Hindlimb muscle (tissue), 1 donor: ENCODE results near the gene C2orf92. TPM values are rescaled to one million over a fixed set of nuclear protein-coding genes. Genes with fewer than 3 reads are reported as not detected.
A peak's percentile ranks its signal among the peaks of the same experiment; 100 is the strongest.
"Not testable (repeated sequence)": the region's sequence is repeated elsewhere in the genome, so short reads cannot be mapped to it uniquely, and the experiment has no call there.

Experiments used
- DNase-seq: peaks from one replicate; pipeline ENCODE4 v3.0.0-alpha.2; 2013
- polyA plus RNA-seq: library from polyadenylated mRNA; unstranded; fragments of 120-200 nt; gene quantifications from one replicate; pipeline ENCODE4 v1.2.1, GENCODE V29; 2013; ENCODE audit not compliant: insufficient read length

The C2orf92 gene
- polyA plus RNA-seq, 1 donor = 20.0 TPM

GRCh38 chr2:97660044-97660774 lies 9.3 kb upstream of the C2orf92 start:
- no peak for DNase-seq

GRCh38 chr2:97660775-97661389 lies 8.6 kb upstream of the C2orf92 start:
- no peak for DNase-seq

- DNase-seq = no peak
Observed at GRCh38 chr2:97661927-97662326, 7.6 kb upstream of the C2orf92 start.

- DNase-seq = no peak
Observed at GRCh38 chr2:97662386-97662894, 7.1 kb upstream of the C2orf92 start.

GRCh38 chr2:97662895-97663625 lies 6.5 kb upstream of the C2orf92 start:
- peak; percentile 83 for DNase-seq

- DNase-seq = no peak
Observed at GRCh38 chr2:97663626-97663961, 5.9 kb upstream of the C2orf92 start.

GRCh38 chr2:97663962-97664635 lies 5.4 kb upstream of the C2orf92 start, which contains the start of gene ACTR1B:
ACTR1B (minus strand) TSS chr2:97664044; CDS start chr2:97663890, 154 bp downstream.
- DNase-seq = peak; percentile 97

- DNase-seq = no peak
Observed at GRCh38 chr2:97664636-97664970, 4.9 kb upstream of the C2orf92 start.

- DNase-seq = no peak
Observed at GRCh38 chr2:97670471-97670870, 958 bp downstream of the C2orf92 start.

GRCh38 chr2:97671526-97671925 lies 2.0 kb downstream of the C2orf92 start:
- no peak for DNase-seq

- DNase-seq = not testable (repeated sequence)
Observed at GRCh38 chr2:97672606-97673140, 3.2 kb downstream of the C2orf92 start.

- DNase-seq = no peak
Observed at GRCh38 chr2:97673182-97673914, 3.8 kb downstream of the C2orf92 start.

- DNase-seq = no peak
Observed at GRCh38 chr2:97673915-97674283, 4.4 kb downstream of the C2orf92 start.

- no peak for DNase-seq
Observed at GRCh38 chr2:97675430-97676113, 6.1 kb downstream of the C2orf92 start.

- no peak for DNase-seq
Observed at GRCh38 chr2:97676620-97677019, 7.1 kb downstream of the C2orf92 start.

GRCh38 chr2:97677480-97677879 lies 8.0 kb downstream of the C2orf92 start:
- DNase-seq = no peak

GRCh38 chr2:97678298-97678697 lies 8.8 kb downstream of the C2orf92 start:
- DNase-seq = no peak

GRCh38 chr2:97687235-97687634 lies 17.7 kb downstream of the C2orf92 start:
- DNase-seq = not testable (repeated sequence)

GRCh38 chr2:97688062-97688827 lies 18.7 kb downstream of the C2orf92 start:
- DNase-seq = no peak

GRCh38 chr2:97691166-97691565 lies 21.7 kb downstream of the C2orf92 start:
- DNase-seq = no peak

GRCh38 chr2:97693476-97693875 lies 24.0 kb downstream of the C2orf92 start:
- no peak for DNase-seq
